Keratinocyte (primary cell): ENCODE results near the gene IFNG-AS1. TPM values are rescaled to one million over a fixed set of nuclear protein-coding genes. Genes with fewer than 3 reads are reported as not detected.

ENCODE experiments used
- DNase-seq: peaks from one replicate; pipeline ENCODE4 v3.0.0-alpha.2; 2011; ENCODE audit warnings: low read depth, missing footprints, low spot score
- FAIRE-seq: peaks from 2 replicates; lab custom pipeline; 2011; peaks lifted over from hg19 to GRCh38; lab: Jason Lieb, UNC
- H2AFZ ChIP-seq: 2 replicates; pipeline ENCODE4 v1.6.0; 2012; ENCODE audit warnings: low read length, control low read depth, inconsistent platforms; ENCODE audit not compliant: control insufficient read depth
- H3K27ac ChIP-seq: 2 replicates; pipeline ENCODE4 v1.5.1; 2011; ENCODE audit warnings: low read length; ENCODE audit not compliant: control insufficient read depth, insufficient read depth
- H3K27me3 ChIP-seq: 3 replicates; pipeline ENCODE4 v1.6.0; 2011; ENCODE audit warnings: low read length; ENCODE audit not compliant: control insufficient read depth, insufficient read depth; ENCODE audit errors: extremely low read depth
- H3K36me3 ChIP-seq, 2 experiments: 2 replicates in 1 of 2; 3 replicates in 1 of 2; pipeline ENCODE4 v1.5.1; 2011; ENCODE audit warnings: low read length in 2 of 2, mild to moderate bottlenecking in 1 of 2; ENCODE audit not compliant: control insufficient read depth in 2 of 2, insufficient read depth in 2 of 2; ENCODE audit errors: extremely low read depth in 1 of 2
- H3K4me1 ChIP-seq: 3 replicates; pipeline ENCODE4 v1.5.1; 2011; ENCODE audit warnings: low read length; ENCODE audit not compliant: control insufficient read depth, insufficient read depth; ENCODE audit errors: extremely low read depth
- H3K4me2 ChIP-seq: 3 replicates; pipeline ENCODE4 v1.6.0; 2011; ENCODE audit warnings: low read depth, low read length; ENCODE audit not compliant: control insufficient read depth, insufficient read depth; ENCODE audit errors: extremely low read depth
- H3K4me3 ChIP-seq, 3 experiments: fragments of 200-600 bp in 1 of 3; sonication (generic) in 1 of 3; 2 replicates in 2 of 3; 3 replicates in 1 of 3; pipeline ENCODE4 v1.5.1; 2011 to 2016; ENCODE audit warnings: low read length in 3 of 3, mild to moderate bottlenecking in 3 of 3, control low read depth in 2 of 3, inconsistent platforms in 1 of 3, low read depth in 1 of 3, mixed read lengths in 1 of 3, mixed run types in 1 of 3, moderate library complexity in 1 of 3; ENCODE audit not compliant: control insufficient read depth in 2 of 3, insufficient read depth in 2 of 3; ENCODE audit errors: extremely low read depth in 1 of 3
- H3K79me2 ChIP-seq: 2 replicates; pipeline ENCODE4 v1.6.0; 2012; ENCODE audit warnings: low read length; ENCODE audit not compliant: control insufficient read depth, insufficient read depth
- H3K9ac ChIP-seq: 3 replicates; pipeline ENCODE4 v1.6.0; 2011; ENCODE audit warnings: low read length; ENCODE audit not compliant: control insufficient read depth, insufficient read depth; ENCODE audit errors: extremely low read depth
- H3K9me1 ChIP-seq: 3 replicates; pipeline ENCODE4 v1.6.0; 2011; ENCODE audit warnings: low read length; ENCODE audit not compliant: control insufficient read depth, insufficient read depth; ENCODE audit errors: extremely low read depth
- H3K9me3 ChIP-seq: 2 replicates; pipeline ENCODE4 v1.5.1; 2012; ENCODE audit warnings: low read depth, low read length; ENCODE audit not compliant: control insufficient read depth
- H4K20me1 ChIP-seq: 3 replicates; pipeline ENCODE4 v1.6.0; 2011; ENCODE audit warnings: low read length; ENCODE audit not compliant: control insufficient read depth, insufficient read depth; ENCODE audit errors: extremely low read depth
- CTCF ChIP-seq, 3 experiments: IDR thresholded peaks in 1 of 3; conservative IDR thresholded peaks in 1 of 3; optimal IDR thresholded peaks in 1 of 3; 2 replicates in 2 of 3; 3 replicates in 1 of 3; pipeline versions ENCODE3 to v1.5.1; 2011; ENCODE audit warnings: low read length in 3 of 3, mild to moderate bottlenecking in 3 of 3, moderate library complexity in 2 of 3, control low read depth in 1 of 3, inconsistent platforms in 1 of 3; ENCODE audit not compliant: insufficient read depth in 2 of 3; ENCODE audit errors: extremely low read depth in 1 of 3
- EZH2 ChIP-seq: IDR thresholded peaks from one replicate; pipeline ENCODE4 v1.6.1; 2012; ENCODE audit warnings: inconsistent platforms, mild to moderate bottlenecking, low read length, moderate library complexity
- dilution Hi-C: fragments of 300-500 bp; cut with MboI; formaldehyde crosslinking; loops from one replicate; pipeline ENCODE4 v1.7.0; 2020; ENCODE audit warnings: low sequenced_read_pairs; ENCODE audit not compliant: extremely low pct_ligation_motif_present
- polyA plus RNA-seq, 5 experiments: library from polyadenylated mRNA; depleted of rRNA in 3 of 5; stranded (reverse) in 3 of 5; stranded (forward) in 1 of 5; unstranded in 1 of 5; fragments of >200 nt; gene quantifications; 1 replicate in 1 of 5; 2 replicates in 3 of 5; 3 replicates in 1 of 5; pipeline versions ENCODE4 v1.2.1 to v1.2.3, GENCODE V29; 2011 to 2012; ENCODE audit warnings: missing spikeins in 2 of 5, low read depth in 1 of 5, low replicate concordance in 1 of 5

IFNG-AS1 gene
- polyA plus RNA-seq, 1 donor (not counting 4 experiments of a cell fraction or from before 2014, with no cell fraction given), result not detected

GRCh38 chr12:68063900-68064590 is 74.8 kb downstream of the IFNG-AS1 start:
- no peak overlapping the region for H2AFZ ChIP-seq
- H3K36me3 ChIP-seq, result no peaks in the 10 kb centered on the region
- TF ChIP-seq CTCF (optimal IDR thresholded peaks at IDR 0.05 in 1 of 3, IDR thresholded peaks at IDR 0.05 in 1 of 3, conservative IDR thresholded peaks at IDR 0.05 in 1 of 3; ENCODE audit: extremely low read depth in 1 of 3, insufficient read depth in 2 of 3, low read length in 3 of 3) (no peak), EZH2 (no peak)
- no peaks in the 10 kb centered on the region for H4K20me1 ChIP-seq
- H3K9me3 ChIP-seq, result no peaks in the 10 kb centered on the region
- no peak overlapping the region for H3K4me3 ChIP-seq
- no peaks in the 10 kb centered on the region for H3K4me1 ChIP-seq
- no peak overlapping the region for H3K9ac ChIP-seq
- H3K27ac ChIP-seq, result no peak overlapping the region
- no peak overlapping the region for H3K4me2 ChIP-seq
- dilution Hi-C loops, result no loop called here
- peaks cover 10% of the 10 kb centered on the region for H3K27me3 ChIP-seq
- no peak for FAIRE-seq
- no peaks in the 10 kb centered on the region for H3K9me1 ChIP-seq
- H3K79me2 ChIP-seq, result no peaks in the 10 kb centered on the region
- DNase-seq, result no peak

- no peak for FAIRE-seq
- H3K27me3 ChIP-seq, result peaks cover 10% of the 10 kb centered on the region
- no peaks in the 10 kb centered on the region for H3K4me1 ChIP-seq
- no peaks in the 10 kb centered on the region for H4K20me1 ChIP-seq
- no peaks in the 10 kb centered on the region for H3K79me2 ChIP-seq
- no peaks in the 10 kb centered on the region for H3K36me3 ChIP-seq
- H3K9ac ChIP-seq, result no peak overlapping the region
- H3K27ac ChIP-seq, result no peak overlapping the region
- H3K4me2 ChIP-seq, result no peak overlapping the region
- no peaks in the 10 kb centered on the region for H3K9me1 ChIP-seq
- TF ChIP-seq CTCF (optimal IDR thresholded peaks at IDR 0.05 in 1 of 3, IDR thresholded peaks at IDR 0.05 in 1 of 3, conservative IDR thresholded peaks at IDR 0.05 in 1 of 3; ENCODE audit: extremely low read depth in 1 of 3, insufficient read depth in 2 of 3, low read length in 3 of 3) (no peak), EZH2 (no peak)
- DNase-seq, result no peak
- no peak overlapping the region for H3K4me3 ChIP-seq
- H3K9me3 ChIP-seq, result no peaks in the 10 kb centered on the region
- dilution Hi-C loops, result no loop called here
- no peak overlapping the region for H2AFZ ChIP-seq
These were observed 75.9 kb downstream of the IFNG-AS1 start for GRCh38 chr12:68065163-68065562.
